Measurements from ENCODE around the gene ETAA1.

The ETAA1 gene

GRCh38 chr2:67416136-67416535 lies 19.0 kb downstream of the ETAA1 start:
- in situ Hi-C loops (cut with MboI; ENCODE audit: low pct_unique_long_range_greater_than_20kb, low sequenced_read_pairs, unreplicated experiment), result no loop called here

GRCh38 chr2:67423489-67423888 lies 26.4 kb downstream of the ETAA1 start:
- in situ Hi-C loops (cut with MboI; ENCODE audit: low pct_unique_long_range_greater_than_20kb, low sequenced_read_pairs, unreplicated experiment), result no loop called here
- no peak for DNase-seq (ENCODE audit: low spot score)
- TF ChIP-seq CTCF (IDR thresholded peaks at IDR 0.05; ENCODE audit: extremely low read depth, insufficient read depth, missing control alignments), result no peak

More at GRCh38 chr2:67416136-67416535, 19.0 kb downstream of the ETAA1 start:
- DNase-seq (ENCODE audit: low spot score), result no peak
- no peak for TF ChIP-seq CTCF (IDR thresholded peaks at IDR 0.05; ENCODE audit: extremely low read depth, insufficient read depth, missing control alignments)

- in situ Hi-C loops (cut with MboI; ENCODE audit: low pct_unique_long_range_greater_than_20kb, low sequenced_read_pairs, unreplicated experiment), result no loop called here
- TF ChIP-seq CTCF (IDR thresholded peaks at IDR 0.05; ENCODE audit: extremely low read depth, insufficient read depth, missing control alignments), result no peak
- DNase-seq (ENCODE audit: low spot score), result no peak
Measured at GRCh38 chr2:67436221-67436620, 39.1 kb downstream of the ETAA1 start.

- no peak for TF ChIP-seq CTCF (IDR thresholded peaks at IDR 0.05; ENCODE audit: extremely low read depth, insufficient read depth, missing control alignments)
- in situ Hi-C loops (cut with MboI; ENCODE audit: low pct_unique_long_range_greater_than_20kb, low sequenced_read_pairs, unreplicated experiment), result no loop called here
- DNase-seq (ENCODE audit: low spot score), result no peak
Measured at GRCh38 chr2:67437114-67437513, 40.0 kb downstream of the ETAA1 start.

DNA sequence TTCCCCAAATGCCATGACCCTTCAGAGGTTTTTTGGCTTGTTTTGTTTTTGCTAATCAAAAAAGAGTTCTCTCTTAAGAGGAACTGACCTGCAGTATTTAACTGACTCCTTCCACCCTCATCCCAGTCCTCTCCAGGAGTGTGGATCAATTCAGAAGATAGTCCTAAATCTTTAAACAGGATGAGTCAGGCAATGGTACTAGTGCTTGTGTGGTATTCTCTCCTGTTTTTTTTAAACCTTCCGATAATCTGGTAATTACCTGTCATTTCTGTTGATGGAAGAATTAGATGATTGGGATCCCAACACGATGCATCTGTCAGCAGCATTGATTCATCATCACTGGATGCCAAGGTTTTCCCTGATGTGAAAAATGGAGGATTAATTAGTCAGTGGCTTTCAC lies 41.2 kb downstream of the ETAA1 start:
- in situ Hi-C loops (cut with MboI; ENCODE audit: low pct_unique_long_range_greater_than_20kb, low sequenced_read_pairs, unreplicated experiment), result no loop called here
- TF ChIP-seq CTCF (IDR thresholded peaks at IDR 0.05; ENCODE audit: extremely low read depth, insufficient read depth, missing control alignments), result no peak

DNA sequence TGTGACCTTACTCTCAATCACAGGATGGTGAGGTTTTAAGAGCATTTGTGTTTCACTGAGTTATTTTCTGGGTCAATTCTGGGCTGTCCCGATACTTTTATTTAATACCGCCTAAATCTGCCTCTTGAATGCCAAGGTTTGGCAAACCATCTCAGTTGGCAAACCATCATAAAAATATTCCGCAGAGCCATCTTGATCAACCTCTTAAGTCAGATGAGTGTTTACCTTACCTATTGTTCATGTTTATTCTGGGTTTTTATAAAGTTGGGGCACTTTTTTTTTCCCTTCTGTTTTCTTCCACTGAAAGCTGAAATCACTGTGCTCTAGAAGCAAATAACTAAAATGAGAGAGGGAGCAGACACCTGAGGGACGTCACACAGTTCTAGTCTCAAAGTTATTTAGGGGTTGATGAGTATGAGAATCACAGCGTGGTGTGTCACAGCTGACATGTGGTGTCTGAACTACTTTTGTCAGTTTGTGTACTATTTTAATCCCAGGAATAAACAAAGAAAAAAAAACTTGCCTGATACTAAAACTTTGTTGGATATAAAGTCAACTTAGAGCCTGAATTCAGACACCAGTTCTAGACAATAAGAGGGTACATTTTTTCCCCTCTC lies 48.6 kb downstream of the ETAA1 start:
- in situ Hi-C loops (cut with MboI; ENCODE audit: low pct_unique_long_range_greater_than_20kb, low sequenced_read_pairs, unreplicated experiment), result no loop called here
- no peak for DNase-seq (ENCODE audit: low spot score)
- no peak for TF ChIP-seq CTCF (IDR thresholded peaks at IDR 0.05; ENCODE audit: extremely low read depth, insufficient read depth, missing control alignments)

More for the DNA sequence above, 41.2 kb downstream of the ETAA1 start:
- DNase-seq (ENCODE audit: low spot score), result no peak

All from GM13977 (cell line).